GM23338 (cell line): Measurements from ENCODE around the gene CCDC170. TPM values are rescaled to one million over a fixed set of nuclear protein-coding genes. Genes with fewer than 3 reads are reported as not detected.

Experiments used
- ATAC-seq: fragments of 200-7000 bp; cut with Tn5 transposase; 3 replicates; pipeline ENCODE4 v1.9.1; 2020
- DNase-seq: peaks from one replicate; pipeline ENCODE4 v3.0.0-alpha.2; 2015; ENCODE audit warnings: low spot score
- H2AFZ ChIP-seq: fragments of 200-600 bp; sonication (generic); 2 replicates; pipeline ENCODE4 v1.8.0; 2016; ENCODE audit warnings: antibody characterized with exemption, mild to moderate bottlenecking, moderate library complexity
- H3F3A ChIP-seq: fragments of 200-600 bp; sonication (generic); replicated peaks from 2 replicates; pipeline ENCODE4 v1.8.0; 2017; ENCODE audit warnings: antibody characterized with exemption, mixed run types, low read depth
- H3K27ac ChIP-seq: fragments of 200-600 bp; sonication (generic); 2 replicates; pipeline ENCODE4 v1.6.1; 2016; ENCODE audit warnings: low read depth
- H3K27me3 ChIP-seq: fragments of 200-600 bp; sonication (generic); 2 replicates; pipeline ENCODE4 v1.8.0; 2016; ENCODE audit warnings: mild to moderate bottlenecking, mixed run types, moderate library complexity; ENCODE audit not compliant: insufficient read depth
- H3K36me3 ChIP-seq: fragments of 200-600 bp; sonication (generic); 2 replicates; pipeline ENCODE4 v1.8.0; 2016; ENCODE audit warnings: mild to moderate bottlenecking; ENCODE audit not compliant: insufficient read depth
- H3K4me1 ChIP-seq: fragments of 200-600 bp; sonication (generic); 2 replicates; pipeline ENCODE4 v1.8.0; 2016; ENCODE audit warnings: mild to moderate bottlenecking, moderate library complexity; ENCODE audit not compliant: insufficient read depth
- H3K4me2 ChIP-seq: fragments of 200-600 bp; sonication (generic); 2 replicates; pipeline ENCODE4 v1.7.1; 2017; ENCODE audit warnings: mixed run types
- H3K4me3 ChIP-seq: fragments of 200-600 bp; sonication (generic); 2 replicates; pipeline ENCODE4 v1.6.1; 2016; ENCODE audit warnings: mixed run types
- H3K79me2 ChIP-seq: fragments of 200-600 bp; sonication (generic); replicated peaks from 2 replicates; pipeline ENCODE4 v1.8.0; 2017; ENCODE audit warnings: mild to moderate bottlenecking; ENCODE audit not compliant: insufficient read depth
- H3K9me2 ChIP-seq: fragments of 200-600 bp; sonication (generic); 2 replicates; pipeline ENCODE4 v1.8.0; 2017; ENCODE audit not compliant: insufficient read depth
- H4K20me1 ChIP-seq: fragments of 200-600 bp; sonication (generic); replicated peaks from 2 replicates; pipeline ENCODE4 v1.8.0; 2017; ENCODE audit warnings: mild to moderate bottlenecking; ENCODE audit not compliant: insufficient read depth
- H3K27ac Mint-ChIP-seq: 2 replicates; pipeline ENCODE4 v1.8.0; 2020; ENCODE audit warnings: inconsistent platforms, mild to moderate bottlenecking, moderate library complexity, mixed read lengths
- H3K27me3 Mint-ChIP-seq: 3 replicates; pipeline ENCODE4 v1.8.0; 2022; ENCODE audit warnings: low read depth, mild to moderate bottlenecking, moderate library complexity, mixed read lengths, inconsistent platforms; ENCODE audit not compliant: insufficient read depth, poor library complexity
- H3K36me3 Mint-ChIP-seq: 3 replicates; pipeline ENCODE4 v1.8.0; 2021; ENCODE audit warnings: low read depth, mild to moderate bottlenecking, inconsistent platforms, moderate library complexity, mixed read lengths
- H3K4me1 Mint-ChIP-seq: 3 replicates; pipeline ENCODE4 v1.8.0; 2020; ENCODE audit warnings: mild to moderate bottlenecking, inconsistent platforms, mixed read lengths
- H3K4me3 Mint-ChIP-seq: 3 replicates; pipeline ENCODE4 v1.8.0; 2021; ENCODE audit warnings: moderate library complexity, mild to moderate bottlenecking, inconsistent platforms, mixed read lengths
- H3K9me3 Mint-ChIP-seq: 3 replicates; pipeline ENCODE4 v1.8.0; 2020; ENCODE audit warnings: moderate library complexity, mild to moderate bottlenecking, inconsistent platforms, mixed read lengths
- CREB1 ChIP-seq: fragments of 250-450 bp; sonication (Bioruptor Pico); IDR thresholded peaks from 2 replicates; pipeline ENCODE4 v1.5.0; 2020; ENCODE audit warnings: low read depth, mild to moderate bottlenecking, moderate library complexity
- NANOG ChIP-seq: IDR thresholded peaks from 2 replicates; pipeline ENCODE4 v1.6.1; 2016; ENCODE audit warnings: antibody characterized with exemption, borderline replicate concordance
- POLR2AphosphoS5 ChIP-seq: IDR thresholded peaks from 2 replicates; pipeline ENCODE4 v1.6.1; 2016; ENCODE audit warnings: antibody characterized with exemption, low read depth
- ZNF331 ChIP-seq: fragments of 250-450 bp; sonication (Bioruptor Pico); IDR thresholded peaks from 2 replicates; pipeline ENCODE4 v1.5.0; 2020; ENCODE audit warnings: low read depth, mild to moderate bottlenecking, moderate library complexity
- polyA plus RNA-seq: library from polyadenylated mRNA; unstranded; fragments of >200 nt; fragmentation: Nextera tagmentation; extraction: Ambion mirVana; gene quantifications from 2 replicates; pipeline ENCODE4 v1.2.1, GENCODE V29; 2016
- total RNA-seq: library from RNA; depleted of rRNA; stranded (reverse); fragments of >200 nt; shearing (Covaris generic); gene quantifications from 2 replicates; pipeline ENCODE4 v1.2.3, GENCODE V29; 2014
- TF ChIP-seq, protein P1 (sequence below): fragments of 250-450 bp; sonication (Bioruptor Pico); IDR thresholded peaks from 2 replicates; pipeline ENCODE4 v1.5.0; 2020; ENCODE audit warnings: mild to moderate bottlenecking, moderate library complexity
- TF ChIP-seq, protein P2 (sequence below): IDR thresholded peaks from one replicate; pipeline ENCODE4 v1.6.1; 2018; ENCODE audit warnings: antibody characterized with exemption; ENCODE audit not compliant: unreplicated experiment
- TF ChIP-seq, protein P3 (sequence below), 2 experiments: fragments of 200-600 bp in 1 of 2; sonication (generic) in 1 of 2; conservative IDR thresholded peaks; 2 replicates each; pipeline versions ENCODE4 v1.5.1 to v1.6.1; 2016 to 2017; ENCODE audit warnings: antibody characterized with exemption in 2 of 2, low read depth in 2 of 2, mild to moderate bottlenecking in 2 of 2, moderate library complexity in 1 of 2

Gene CCDC170
- total and polyA plus RNA-seq, 2 experiments from 2014 or later = 0.18 TPM; not detected in 1

DNA sequence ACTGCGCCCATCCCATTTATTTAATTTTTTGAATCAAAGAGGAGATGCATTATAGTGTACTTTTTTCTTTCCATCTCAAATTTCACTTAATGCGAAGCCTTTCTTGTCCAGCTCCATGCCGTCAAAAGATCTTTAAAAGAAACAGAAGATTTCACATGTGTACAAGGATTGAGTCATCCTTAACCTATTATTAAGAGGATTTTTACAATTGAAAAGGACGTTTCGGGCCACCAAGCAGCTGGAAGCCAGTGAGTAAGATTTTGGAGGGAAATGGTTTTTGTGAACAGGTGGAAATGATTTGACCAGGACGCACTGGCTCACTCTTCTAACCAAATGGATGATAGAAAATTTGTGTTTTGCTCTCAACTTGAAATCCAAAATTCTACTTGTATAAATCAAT lies 15.1 kb upstream of the CCDC170 start (continued):
- TF ChIP-seq, protein P1, sequence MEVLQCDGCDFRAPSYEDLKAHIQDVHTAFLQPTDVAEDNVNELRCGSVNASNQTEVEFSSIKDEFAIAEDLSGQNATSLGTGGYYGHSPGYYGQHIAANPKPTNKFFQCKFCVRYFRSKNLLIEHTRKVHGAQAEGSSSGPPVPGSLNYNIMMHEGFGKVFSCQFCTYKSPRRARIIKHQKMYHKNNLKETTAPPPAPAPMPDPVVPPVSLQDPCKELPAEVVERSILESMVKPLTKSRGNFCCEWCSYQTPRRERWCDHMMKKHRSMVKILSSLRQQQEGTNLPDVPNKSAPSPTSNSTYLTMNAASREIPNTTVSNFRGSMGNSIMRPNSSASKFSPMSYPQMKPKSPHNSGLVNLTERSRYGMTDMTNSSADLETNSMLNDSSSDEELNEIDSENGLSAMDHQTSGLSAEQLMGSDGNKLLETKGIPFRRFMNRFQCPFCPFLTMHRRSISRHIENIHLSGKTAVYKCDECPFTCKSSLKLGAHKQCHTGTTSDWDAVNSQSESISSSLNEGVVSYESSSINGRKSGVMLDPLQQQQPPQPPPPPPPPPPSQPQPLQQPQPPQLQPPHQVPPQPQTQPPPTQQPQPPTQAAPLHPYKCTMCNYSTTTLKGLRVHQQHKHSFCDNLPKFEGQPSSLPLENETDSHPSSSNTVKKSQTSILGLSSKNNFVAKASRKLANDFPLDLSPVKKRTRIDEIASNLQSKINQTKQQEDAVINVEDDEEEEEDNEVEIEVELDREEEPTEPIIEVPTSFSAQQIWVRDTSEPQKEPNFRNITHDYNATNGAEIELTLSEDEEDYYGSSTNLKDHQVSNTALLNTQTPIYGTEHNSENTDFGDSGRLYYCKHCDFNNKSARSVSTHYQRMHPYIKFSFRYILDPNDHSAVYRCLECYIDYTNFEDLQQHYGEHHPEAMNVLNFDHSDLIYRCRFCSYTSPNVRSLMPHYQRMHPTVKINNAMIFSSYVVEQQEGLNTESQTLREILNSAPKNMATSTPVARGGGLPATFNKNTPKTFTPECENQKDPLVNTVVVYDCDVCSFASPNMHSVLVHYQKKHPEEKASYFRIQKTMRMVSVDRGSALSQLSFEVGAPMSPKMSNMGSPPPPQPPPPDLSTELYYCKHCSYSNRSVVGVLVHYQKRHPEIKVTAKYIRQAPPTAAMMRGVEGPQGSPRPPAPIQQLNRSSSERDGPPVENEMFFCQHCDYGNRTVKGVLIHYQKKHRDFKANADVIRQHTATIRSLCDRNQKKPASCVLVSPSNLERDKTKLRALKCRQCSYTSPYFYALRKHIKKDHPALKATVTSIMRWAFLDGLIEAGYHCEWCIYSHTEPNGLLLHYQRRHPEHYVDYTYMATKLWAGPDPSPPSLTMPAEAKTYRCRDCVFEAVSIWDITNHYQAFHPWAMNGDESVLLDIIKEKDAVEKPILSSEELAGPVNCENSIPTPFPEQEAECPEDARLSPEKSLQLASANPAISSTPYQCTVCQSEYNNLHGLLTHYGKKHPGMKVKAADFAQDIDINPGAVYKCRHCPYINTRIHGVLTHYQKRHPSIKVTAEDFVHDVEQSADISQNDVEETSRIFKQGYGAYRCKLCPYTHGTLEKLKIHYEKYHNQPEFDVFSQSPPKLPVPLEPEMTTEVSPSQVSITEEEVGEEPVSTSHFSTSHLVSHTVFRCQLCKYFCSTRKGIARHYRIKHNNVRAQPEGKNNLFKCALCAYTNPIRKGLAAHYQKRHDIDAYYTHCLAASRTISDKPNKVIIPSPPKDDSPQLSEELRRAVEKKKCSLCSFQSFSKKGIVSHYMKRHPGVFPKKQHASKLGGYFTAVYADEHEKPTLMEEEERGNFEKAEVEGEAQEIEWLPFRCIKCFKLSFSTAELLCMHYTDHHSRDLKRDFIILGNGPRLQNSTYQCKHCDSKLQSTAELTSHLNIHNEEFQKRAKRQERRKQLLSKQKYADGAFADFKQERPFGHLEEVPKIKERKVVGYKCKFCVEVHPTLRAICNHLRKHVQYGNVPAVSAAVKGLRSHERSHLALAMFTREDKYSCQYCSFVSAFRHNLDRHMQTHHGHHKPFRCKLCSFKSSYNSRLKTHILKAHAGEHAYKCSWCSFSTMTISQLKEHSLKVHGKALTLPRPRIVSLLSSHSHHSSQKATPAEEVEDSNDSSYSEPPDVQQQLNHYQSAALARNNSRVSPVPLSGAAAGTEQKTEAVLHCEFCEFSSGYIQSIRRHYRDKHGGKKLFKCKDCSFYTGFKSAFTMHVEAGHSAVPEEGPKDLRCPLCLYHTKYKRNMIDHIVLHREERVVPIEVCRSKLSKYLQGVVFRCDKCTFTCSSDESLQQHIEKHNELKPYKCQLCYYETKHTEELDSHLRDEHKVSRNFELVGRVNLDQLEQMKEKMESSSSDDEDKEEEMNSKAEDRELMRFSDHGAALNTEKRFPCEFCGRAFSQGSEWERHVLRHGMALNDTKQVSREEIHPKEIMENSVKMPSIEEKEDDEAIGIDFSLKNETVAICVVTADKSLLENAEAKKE (CRISPR knock-in tag) = no peak
- TF ChIP-seq CREB1 (CRISPR knock-in tag) = no peak
- TF ChIP-seq ZNF331 (CRISPR knock-in tag) = no peak

DNA sequence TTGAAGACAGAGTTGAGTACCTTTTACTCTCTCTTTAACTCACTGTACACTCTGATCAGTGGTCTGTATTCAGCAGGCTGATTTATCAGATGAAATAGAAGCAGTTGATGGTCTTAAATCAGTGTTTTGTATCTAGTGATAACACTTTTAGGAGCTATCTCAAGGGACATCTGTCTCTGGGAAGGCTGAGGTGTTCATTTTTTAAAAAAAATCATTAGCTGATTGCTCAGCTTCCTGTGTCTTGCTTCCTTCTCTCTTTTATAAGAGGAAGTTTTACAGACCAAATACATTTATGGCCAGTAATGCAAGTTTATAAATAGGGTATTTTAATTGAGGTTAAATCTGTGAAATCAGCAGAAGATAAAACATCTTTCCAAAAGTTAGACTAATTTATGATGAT lies 12.0 kb upstream of the CCDC170 start:
- DNase-seq (no peak), ATAC-seq (no peak)
- Histone ChIP-seq H3K4me2 (no peak overlapping the region), H3K36me3 (no peaks in the 10 kb centered on the region), H4K20me1 (no peaks in the 10 kb centered on the region), H3K27ac (no peak overlapping the region), H3K4me1 (no peaks in the 10 kb centered on the region), H3K4me3 (no peak overlapping the region), H2AFZ (no peak overlapping the region), H3F3A (no peaks in the 10 kb centered on the region), H3K27me3 (no peaks in the 10 kb centered on the region), H3K9me2 (0 out of 2 replicates have a peak, but pooled peaks cover 8% of the 10 kb centered on the region), H3K79me2 (no peaks in the 10 kb centered on the region)
- H3K4me3 Mint-ChIP-seq = no peak overlapping the region
- no peaks in the 10 kb centered on the region for H3K9me3 Mint-ChIP-seq
- no peak overlapping the region for H3K27ac Mint-ChIP-seq
- no peaks in the 10 kb centered on the region for H3K36me3 Mint-ChIP-seq
- H3K4me1 Mint-ChIP-seq = peaks cover 4% of the 10 kb centered on the region; the same call in 1 of the 3 replicates
- H3K27me3 Mint-ChIP-seq = no peaks in the 10 kb centered on the region
- TF ChIP-seq NANOG (no peak), ZNF331 (CRISPR knock-in tag) (no peak), POLR2AphosphoS5 (no peak)
- TF ChIP-seq, protein P2, sequence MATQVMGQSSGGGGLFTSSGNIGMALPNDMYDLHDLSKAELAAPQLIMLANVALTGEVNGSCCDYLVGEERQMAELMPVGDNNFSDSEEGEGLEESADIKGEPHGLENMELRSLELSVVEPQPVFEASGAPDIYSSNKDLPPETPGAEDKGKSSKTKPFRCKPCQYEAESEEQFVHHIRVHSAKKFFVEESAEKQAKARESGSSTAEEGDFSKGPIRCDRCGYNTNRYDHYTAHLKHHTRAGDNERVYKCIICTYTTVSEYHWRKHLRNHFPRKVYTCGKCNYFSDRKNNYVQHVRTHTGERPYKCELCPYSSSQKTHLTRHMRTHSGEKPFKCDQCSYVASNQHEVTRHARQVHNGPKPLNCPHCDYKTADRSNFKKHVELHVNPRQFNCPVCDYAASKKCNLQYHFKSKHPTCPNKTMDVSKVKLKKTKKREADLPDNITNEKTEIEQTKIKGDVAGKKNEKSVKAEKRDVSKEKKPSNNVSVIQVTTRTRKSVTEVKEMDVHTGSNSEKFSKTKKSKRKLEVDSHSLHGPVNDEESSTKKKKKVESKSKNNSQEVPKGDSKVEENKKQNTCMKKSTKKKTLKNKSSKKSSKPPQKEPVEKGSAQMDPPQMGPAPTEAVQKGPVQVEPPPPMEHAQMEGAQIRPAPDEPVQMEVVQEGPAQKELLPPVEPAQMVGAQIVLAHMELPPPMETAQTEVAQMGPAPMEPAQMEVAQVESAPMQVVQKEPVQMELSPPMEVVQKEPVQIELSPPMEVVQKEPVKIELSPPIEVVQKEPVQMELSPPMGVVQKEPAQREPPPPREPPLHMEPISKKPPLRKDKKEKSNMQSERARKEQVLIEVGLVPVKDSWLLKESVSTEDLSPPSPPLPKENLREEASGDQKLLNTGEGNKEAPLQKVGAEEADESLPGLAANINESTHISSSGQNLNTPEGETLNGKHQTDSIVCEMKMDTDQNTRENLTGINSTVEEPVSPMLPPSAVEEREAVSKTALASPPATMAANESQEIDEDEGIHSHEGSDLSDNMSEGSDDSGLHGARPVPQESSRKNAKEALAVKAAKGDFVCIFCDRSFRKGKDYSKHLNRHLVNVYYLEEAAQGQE = no peak
- TF ChIP-seq, protein P3, sequence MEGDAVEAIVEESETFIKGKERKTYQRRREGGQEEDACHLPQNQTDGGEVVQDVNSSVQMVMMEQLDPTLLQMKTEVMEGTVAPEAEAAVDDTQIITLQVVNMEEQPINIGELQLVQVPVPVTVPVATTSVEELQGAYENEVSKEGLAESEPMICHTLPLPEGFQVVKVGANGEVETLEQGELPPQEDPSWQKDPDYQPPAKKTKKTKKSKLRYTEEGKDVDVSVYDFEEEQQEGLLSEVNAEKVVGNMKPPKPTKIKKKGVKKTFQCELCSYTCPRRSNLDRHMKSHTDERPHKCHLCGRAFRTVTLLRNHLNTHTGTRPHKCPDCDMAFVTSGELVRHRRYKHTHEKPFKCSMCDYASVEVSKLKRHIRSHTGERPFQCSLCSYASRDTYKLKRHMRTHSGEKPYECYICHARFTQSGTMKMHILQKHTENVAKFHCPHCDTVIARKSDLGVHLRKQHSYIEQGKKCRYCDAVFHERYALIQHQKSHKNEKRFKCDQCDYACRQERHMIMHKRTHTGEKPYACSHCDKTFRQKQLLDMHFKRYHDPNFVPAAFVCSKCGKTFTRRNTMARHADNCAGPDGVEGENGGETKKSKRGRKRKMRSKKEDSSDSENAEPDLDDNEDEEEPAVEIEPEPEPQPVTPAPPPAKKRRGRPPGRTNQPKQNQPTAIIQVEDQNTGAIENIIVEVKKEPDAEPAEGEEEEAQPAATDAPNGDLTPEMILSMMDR (conservative IDR thresholded peaks at IDR 0.05; ENCODE audit: low read depth in 2 of 2) = no peak
